Measurements from ENCODE around the gene SRPRA. TPM values are rescaled to one million over a fixed set of nuclear protein-coding genes. Genes with fewer than 3 reads are reported as not detected.
"Not testable (repeated sequence)": the region's sequence is repeated elsewhere in the genome, so short reads cannot be mapped to it uniquely, and the experiment has no call there.

SRPRA gene
- total and polyA plus RNA-seq, 4 donors = 28.7 to 143 (median 102) TPM

DNA sequence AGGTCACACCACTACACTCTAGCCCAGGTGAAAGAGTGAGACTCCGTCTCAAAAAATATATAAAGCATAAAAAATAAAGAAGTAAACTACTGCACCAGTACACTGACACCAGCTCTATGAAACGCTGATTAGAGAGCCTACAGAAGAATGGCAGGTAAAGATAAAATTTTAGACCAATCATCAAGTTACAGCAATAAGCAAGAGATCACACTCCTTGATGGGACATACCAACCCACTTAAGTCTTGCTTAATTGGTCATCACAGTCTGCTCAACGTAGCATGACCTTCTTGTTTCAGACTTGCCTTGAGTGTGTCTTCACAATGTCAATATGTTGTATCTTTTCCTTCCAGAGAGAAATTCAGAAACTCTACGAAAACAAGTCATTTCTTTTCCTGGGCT is 12.5 kb downstream of the SRPRA start:
- H3K36me3 ChIP-seq (ENCODE audit: control insufficient read depth in 4 of 4, insufficient read depth in 3 of 4, low read depth in 1 of 4, low read length in 3 of 4) = peaks cover 0 to 20% (median 6%) of the 10 kb centered on the region in 4 donors
- H3K4me3 ChIP-seq (ENCODE audit: low read depth in 1 of 3, low read length in 3 of 3) = no peak overlapping the region
- H3K27ac ChIP-seq (ENCODE audit: low read depth in 1 of 2, low read length in 2 of 2) = no peak overlapping the region
- no peak for DNase-seq (ENCODE audit: low spot score)
- peaks cover 0 to 6% (median 2%) of the 10 kb centered on the region in 4 donors for H3K4me1 ChIP-seq (ENCODE audit: control insufficient read depth in 4 of 4, insufficient read depth in 4 of 4, low read length in 3 of 4)
- 97% methylated on average over 4 of the region's 4 CpGs for WGBS
- TF ChIP-seq GABPA (IDR thresholded peaks at IDR 0.05 in 1 of 2, conservative IDR thresholded peaks at IDR 0.05 in 1 of 2) (no peak), FOXA1 (IDR thresholded peaks at IDR 0.05) (no peak), RXRA (IDR thresholded peaks at IDR 0.05) (no peak), HNF4A (conservative IDR thresholded peaks at IDR 0.05) (no peak), SP1 (IDR thresholded peaks at IDR 0.05) (no peak), JUND (IDR thresholded peaks at IDR 0.05) (no peak), NR2F2 (IDR thresholded peaks at IDR 0.05) (no peak), FOXA2 (IDR thresholded peaks at IDR 0.05) (no peak), EGR1 (IDR thresholded peaks at IDR 0.05; ENCODE audit: low read depth in 2 of 2) (no peak), TAF1 (conservative IDR thresholded peaks at IDR 0.05) (no peak), HNF4G (IDR thresholded peaks at IDR 0.05) (no peak), RAD21 (IDR thresholded peaks at IDR 0.05) (no peak), YY1 (IDR thresholded peaks at IDR 0.05) (no peak)
- TF ChIP-seq, protein P1, sequence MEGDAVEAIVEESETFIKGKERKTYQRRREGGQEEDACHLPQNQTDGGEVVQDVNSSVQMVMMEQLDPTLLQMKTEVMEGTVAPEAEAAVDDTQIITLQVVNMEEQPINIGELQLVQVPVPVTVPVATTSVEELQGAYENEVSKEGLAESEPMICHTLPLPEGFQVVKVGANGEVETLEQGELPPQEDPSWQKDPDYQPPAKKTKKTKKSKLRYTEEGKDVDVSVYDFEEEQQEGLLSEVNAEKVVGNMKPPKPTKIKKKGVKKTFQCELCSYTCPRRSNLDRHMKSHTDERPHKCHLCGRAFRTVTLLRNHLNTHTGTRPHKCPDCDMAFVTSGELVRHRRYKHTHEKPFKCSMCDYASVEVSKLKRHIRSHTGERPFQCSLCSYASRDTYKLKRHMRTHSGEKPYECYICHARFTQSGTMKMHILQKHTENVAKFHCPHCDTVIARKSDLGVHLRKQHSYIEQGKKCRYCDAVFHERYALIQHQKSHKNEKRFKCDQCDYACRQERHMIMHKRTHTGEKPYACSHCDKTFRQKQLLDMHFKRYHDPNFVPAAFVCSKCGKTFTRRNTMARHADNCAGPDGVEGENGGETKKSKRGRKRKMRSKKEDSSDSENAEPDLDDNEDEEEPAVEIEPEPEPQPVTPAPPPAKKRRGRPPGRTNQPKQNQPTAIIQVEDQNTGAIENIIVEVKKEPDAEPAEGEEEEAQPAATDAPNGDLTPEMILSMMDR (IDR thresholded peaks at IDR 0.05; ENCODE audit: low read depth, low read length, missing input control) = no peak
- TF ChIP-seq, protein P2, sequence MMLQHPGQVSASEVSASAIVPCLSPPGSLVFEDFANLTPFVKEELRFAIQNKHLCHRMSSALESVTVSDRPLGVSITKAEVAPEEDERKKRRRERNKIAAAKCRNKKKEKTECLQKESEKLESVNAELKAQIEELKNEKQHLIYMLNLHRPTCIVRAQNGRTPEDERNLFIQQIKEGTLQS (IDR thresholded peaks at IDR 0.05) = no peak
- TF ChIP-seq, protein P3, sequence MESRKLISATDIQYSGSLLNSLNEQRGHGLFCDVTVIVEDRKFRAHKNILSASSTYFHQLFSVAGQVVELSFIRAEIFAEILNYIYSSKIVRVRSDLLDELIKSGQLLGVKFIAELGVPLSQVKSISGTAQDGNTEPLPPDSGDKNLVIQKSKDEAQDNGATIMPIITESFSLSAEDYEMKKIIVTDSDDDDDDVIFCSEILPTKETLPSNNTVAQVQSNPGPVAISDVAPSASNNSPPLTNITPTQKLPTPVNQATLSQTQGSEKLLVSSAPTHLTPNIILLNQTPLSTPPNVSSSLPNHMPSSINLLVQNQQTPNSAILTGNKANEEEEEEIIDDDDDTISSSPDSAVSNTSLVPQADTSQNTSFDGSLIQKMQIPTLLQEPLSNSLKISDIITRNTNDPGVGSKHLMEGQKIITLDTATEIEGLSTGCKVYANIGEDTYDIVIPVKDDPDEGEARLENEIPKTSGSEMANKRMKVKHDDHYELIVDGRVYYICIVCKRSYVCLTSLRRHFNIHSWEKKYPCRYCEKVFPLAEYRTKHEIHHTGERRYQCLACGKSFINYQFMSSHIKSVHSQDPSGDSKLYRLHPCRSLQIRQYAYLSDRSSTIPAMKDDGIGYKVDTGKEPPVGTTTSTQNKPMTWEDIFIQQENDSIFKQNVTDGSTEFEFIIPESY (IDR thresholded peaks at IDR 0.05) = no peak
- TF ChIP-seq, protein P4, sequence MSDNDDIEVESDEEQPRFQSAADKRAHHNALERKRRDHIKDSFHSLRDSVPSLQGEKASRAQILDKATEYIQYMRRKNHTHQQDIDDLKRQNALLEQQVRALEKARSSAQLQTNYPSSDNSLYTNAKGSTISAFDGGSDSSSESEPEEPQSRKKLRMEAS (IDR thresholded peaks at IDR 0.05) = no peak
- TF ChIP-seq, protein P5, sequence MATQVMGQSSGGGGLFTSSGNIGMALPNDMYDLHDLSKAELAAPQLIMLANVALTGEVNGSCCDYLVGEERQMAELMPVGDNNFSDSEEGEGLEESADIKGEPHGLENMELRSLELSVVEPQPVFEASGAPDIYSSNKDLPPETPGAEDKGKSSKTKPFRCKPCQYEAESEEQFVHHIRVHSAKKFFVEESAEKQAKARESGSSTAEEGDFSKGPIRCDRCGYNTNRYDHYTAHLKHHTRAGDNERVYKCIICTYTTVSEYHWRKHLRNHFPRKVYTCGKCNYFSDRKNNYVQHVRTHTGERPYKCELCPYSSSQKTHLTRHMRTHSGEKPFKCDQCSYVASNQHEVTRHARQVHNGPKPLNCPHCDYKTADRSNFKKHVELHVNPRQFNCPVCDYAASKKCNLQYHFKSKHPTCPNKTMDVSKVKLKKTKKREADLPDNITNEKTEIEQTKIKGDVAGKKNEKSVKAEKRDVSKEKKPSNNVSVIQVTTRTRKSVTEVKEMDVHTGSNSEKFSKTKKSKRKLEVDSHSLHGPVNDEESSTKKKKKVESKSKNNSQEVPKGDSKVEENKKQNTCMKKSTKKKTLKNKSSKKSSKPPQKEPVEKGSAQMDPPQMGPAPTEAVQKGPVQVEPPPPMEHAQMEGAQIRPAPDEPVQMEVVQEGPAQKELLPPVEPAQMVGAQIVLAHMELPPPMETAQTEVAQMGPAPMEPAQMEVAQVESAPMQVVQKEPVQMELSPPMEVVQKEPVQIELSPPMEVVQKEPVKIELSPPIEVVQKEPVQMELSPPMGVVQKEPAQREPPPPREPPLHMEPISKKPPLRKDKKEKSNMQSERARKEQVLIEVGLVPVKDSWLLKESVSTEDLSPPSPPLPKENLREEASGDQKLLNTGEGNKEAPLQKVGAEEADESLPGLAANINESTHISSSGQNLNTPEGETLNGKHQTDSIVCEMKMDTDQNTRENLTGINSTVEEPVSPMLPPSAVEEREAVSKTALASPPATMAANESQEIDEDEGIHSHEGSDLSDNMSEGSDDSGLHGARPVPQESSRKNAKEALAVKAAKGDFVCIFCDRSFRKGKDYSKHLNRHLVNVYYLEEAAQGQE (IDR thresholded peaks at IDR 0.05) = no peak
- no peaks in the 10 kb centered on the region for H3K9me3 ChIP-seq (ENCODE audit: control insufficient read depth in 4 of 4, low read length in 3 of 4)
- H3K9ac ChIP-seq (ENCODE audit: low read depth in 1 of 2, low read length in 2 of 2) = no peak overlapping the region
- H3K27me3 ChIP-seq (ENCODE audit: control insufficient read depth in 4 of 4, insufficient read depth in 4 of 4, low read length in 3 of 4) = no peaks in the 10 kb centered on the region

DNA sequence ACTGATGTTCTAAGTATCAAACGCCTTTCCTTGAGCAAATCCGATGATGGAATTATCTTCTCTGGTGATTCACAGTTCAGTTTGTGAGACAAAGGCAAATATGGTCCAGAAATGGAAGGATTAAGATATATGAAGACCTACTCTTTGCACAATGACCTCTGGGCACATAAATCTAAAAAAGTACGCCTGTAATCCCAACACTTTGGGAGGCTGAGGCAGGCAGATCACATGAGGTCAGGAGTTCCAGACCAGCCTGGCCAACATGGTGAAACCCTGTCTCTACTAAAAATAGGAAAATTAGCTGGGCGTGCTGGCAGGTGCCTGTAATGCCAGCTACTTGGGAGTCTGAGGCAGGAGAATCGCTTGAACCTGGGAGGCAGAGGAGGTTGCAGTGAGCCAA is 13.2 kb downstream of the SRPRA start:
- not testable (repeated sequence) for H3K27me3 ChIP-seq (ENCODE audit: control insufficient read depth in 4 of 4, insufficient read depth in 4 of 4, low read length in 3 of 4); H3K4me3 ChIP-seq (ENCODE audit: low read depth in 1 of 3, low read length in 3 of 3); H3K9me3 ChIP-seq (ENCODE audit: control insufficient read depth in 4 of 4, low read length in 3 of 4); H3K4me1 ChIP-seq (ENCODE audit: control insufficient read depth in 4 of 4, insufficient read depth in 4 of 4, low read length in 3 of 4); H3K27ac ChIP-seq (ENCODE audit: low read depth in 1 of 2, low read length in 2 of 2); H3K9ac ChIP-seq (ENCODE audit: low read depth in 1 of 2, low read length in 2 of 2); DNase-seq (ENCODE audit: low spot score)
- peaks cover 0 to 13% (median 10%) of the 10 kb centered on the region in 4 donors for H3K36me3 ChIP-seq (ENCODE audit: control insufficient read depth in 4 of 4, insufficient read depth in 3 of 4, low read depth in 1 of 4, low read length in 3 of 4)
- WGBS = 96% methylated on average over 5 of the region's 5 CpGs

Data from liver (tissue), 9 donors.